Stomach (tissue), 4 donors: ENCODE results near the gene RHOT1.

ENCODE experiments used
- POLR2A ChIP-seq, 4 donors: fragments of 450-650 bp; IDR thresholded peaks; one replicate each; pipeline ENCODE4 v1.6.1; 2016; ENCODE audit warnings: antibody characterized with exemption in 4 of 4, control low read depth in 2 of 4, mild to moderate bottlenecking in 1 of 4, moderate library complexity in 1 of 4
- POLR2AphosphoS5 ChIP-seq, 3 donors: sonication (generic); formaldehyde crosslinking; IDR thresholded peaks; one replicate each; pipeline ENCODE4 v1.6.1; 2016; ENCODE audit warnings: antibody characterized with exemption in 3 of 3
- TF ChIP-seq, protein P1 (sequence below), 7 experiments: fragments of 450-650 bp in 4 of 7; fragments of 200-600 bp in 3 of 7; sonication (generic) in 3 of 7; IDR thresholded peaks; one replicate each; pipeline ENCODE4 v1.5.1; 2016 to 2019; ENCODE audit warnings: antibody characterized with exemption in 7 of 7, control low read depth in 2 of 7, mild to moderate bottlenecking in 1 of 7

- no peak for TF ChIP-seq POLR2A (IDR thresholded peaks at IDR 0.05)
- TF ChIP-seq, protein P1, sequence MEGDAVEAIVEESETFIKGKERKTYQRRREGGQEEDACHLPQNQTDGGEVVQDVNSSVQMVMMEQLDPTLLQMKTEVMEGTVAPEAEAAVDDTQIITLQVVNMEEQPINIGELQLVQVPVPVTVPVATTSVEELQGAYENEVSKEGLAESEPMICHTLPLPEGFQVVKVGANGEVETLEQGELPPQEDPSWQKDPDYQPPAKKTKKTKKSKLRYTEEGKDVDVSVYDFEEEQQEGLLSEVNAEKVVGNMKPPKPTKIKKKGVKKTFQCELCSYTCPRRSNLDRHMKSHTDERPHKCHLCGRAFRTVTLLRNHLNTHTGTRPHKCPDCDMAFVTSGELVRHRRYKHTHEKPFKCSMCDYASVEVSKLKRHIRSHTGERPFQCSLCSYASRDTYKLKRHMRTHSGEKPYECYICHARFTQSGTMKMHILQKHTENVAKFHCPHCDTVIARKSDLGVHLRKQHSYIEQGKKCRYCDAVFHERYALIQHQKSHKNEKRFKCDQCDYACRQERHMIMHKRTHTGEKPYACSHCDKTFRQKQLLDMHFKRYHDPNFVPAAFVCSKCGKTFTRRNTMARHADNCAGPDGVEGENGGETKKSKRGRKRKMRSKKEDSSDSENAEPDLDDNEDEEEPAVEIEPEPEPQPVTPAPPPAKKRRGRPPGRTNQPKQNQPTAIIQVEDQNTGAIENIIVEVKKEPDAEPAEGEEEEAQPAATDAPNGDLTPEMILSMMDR (IDR thresholded peaks at IDR 0.05): no peak
- TF ChIP-seq POLR2AphosphoS5 (IDR thresholded peaks at IDR 0.05): no peak
Observed at GRCh38 chr17:32239456-32239855, 97.2 kb downstream of the RHOT1 start.
